ENCODE data around the gene PPAT.
A peak's percentile ranks its signal among the peaks of the same experiment; 100 is the strongest.
"Not testable (repeated sequence)": the region's sequence is repeated elsewhere in the genome, so short reads cannot be mapped to it uniquely, and the experiment has no call there.

Gene PPAT

DNA sequence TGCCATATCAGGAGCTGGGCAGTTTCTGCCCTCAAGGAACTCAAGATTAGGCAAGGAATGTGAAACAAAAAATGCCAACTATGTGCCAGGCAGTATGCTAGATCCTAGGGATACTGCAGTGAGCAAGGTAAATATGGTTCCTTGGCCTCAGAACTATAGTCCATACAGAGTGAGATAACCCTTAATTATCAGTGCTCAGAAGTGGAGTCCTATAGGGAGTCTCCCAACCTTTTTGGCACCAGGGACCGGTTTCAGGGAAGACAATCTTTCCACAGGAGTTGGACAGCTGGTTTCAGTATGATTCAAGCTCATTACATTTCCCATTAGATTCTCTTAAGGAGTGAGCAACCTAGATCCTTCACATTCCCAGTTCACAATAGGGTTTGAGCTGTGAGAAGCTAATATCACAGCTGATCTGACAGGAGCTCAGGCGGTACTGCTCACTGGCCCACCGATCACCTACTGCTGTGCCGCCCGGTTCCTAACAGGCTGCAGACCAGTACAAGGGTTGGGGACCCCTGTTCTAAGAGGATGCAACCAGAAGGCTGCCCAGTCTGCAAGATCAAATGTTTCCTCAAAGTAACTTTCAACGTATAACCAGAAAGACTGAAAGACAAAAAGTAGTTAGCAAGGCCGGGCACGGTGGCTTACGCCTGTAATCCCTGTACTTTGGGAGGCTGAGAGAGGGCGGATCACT, 30.3 kb upstream of the PPAT start:
- no peaks in the 10 kb centered on the region for H3K27me3 ChIP-seq (ENCODE audit: control insufficient read depth in 2 of 2, insufficient read depth in 2 of 2, low read length in 2 of 2)
- H3K27ac ChIP-seq (ENCODE audit: low read depth in 2 of 2, low read length in 2 of 2), result no peak overlapping the region
- peak overlapping the region; percentile 93 to 99 for H3K4me3 ChIP-seq (ENCODE audit: low read length in 2 of 2)
- no peaks in the 10 kb centered on the region for H3K9me3 ChIP-seq (ENCODE audit: control insufficient read depth in 2 of 2, low read length in 2 of 2)
- peaks cover 15 to 18% of the 10 kb centered on the region in 2 donors for H3K4me1 ChIP-seq (ENCODE audit: control insufficient read depth in 2 of 2, insufficient read depth in 2 of 2, low read length in 2 of 2)
- H3K36me3 ChIP-seq (ENCODE audit: control insufficient read depth in 2 of 2, insufficient read depth in 2 of 2, low read length in 2 of 2), result peaks cover 7 to 11% of the 10 kb centered on the region in 2 donors
- no peak overlapping the region for H3K9ac ChIP-seq (ENCODE audit: low read depth in 1 of 2, low read length in 2 of 2)

DNA sequence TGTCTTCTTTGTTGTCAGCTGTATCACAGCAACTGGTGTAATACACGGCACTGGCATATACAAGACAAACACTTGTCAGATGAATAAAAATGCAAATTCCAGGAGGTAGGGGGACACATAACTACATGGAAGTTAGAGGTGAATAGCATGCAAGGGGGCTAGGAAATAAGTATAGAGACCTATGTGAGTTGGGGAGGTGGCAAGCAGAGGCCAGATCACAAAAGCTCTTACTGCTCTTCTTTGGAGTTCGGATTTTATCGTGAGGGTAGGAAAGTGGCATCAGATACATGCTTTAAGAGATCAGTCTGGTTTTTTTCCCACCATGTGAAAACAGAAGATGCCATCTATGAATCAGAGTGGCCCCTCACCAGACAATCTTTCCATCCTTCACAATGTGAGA, 29.2 kb upstream of the PPAT start:
- H3K9me3 ChIP-seq (ENCODE audit: control insufficient read depth in 2 of 2, low read length in 2 of 2), result no peaks in the 10 kb centered on the region
- H3K9ac ChIP-seq (ENCODE audit: low read depth in 1 of 2, low read length in 2 of 2), result no peak overlapping the region
- H3K36me3 ChIP-seq (ENCODE audit: control insufficient read depth in 2 of 2, insufficient read depth in 2 of 2, low read length in 2 of 2), result peaks cover 17 to 21% of the 10 kb centered on the region in 2 donors
- no peak overlapping the region for H3K27ac ChIP-seq (ENCODE audit: low read depth in 2 of 2, low read length in 2 of 2)
- no peak overlapping the region for H3K4me3 ChIP-seq (ENCODE audit: low read length in 2 of 2)
- H3K4me1 ChIP-seq (ENCODE audit: control insufficient read depth in 2 of 2, insufficient read depth in 2 of 2, low read length in 2 of 2), result peaks cover 15 to 18% of the 10 kb centered on the region in 2 donors
- H3K27me3 ChIP-seq (ENCODE audit: control insufficient read depth in 2 of 2, insufficient read depth in 2 of 2, low read length in 2 of 2), result no peaks in the 10 kb centered on the region

DNA sequence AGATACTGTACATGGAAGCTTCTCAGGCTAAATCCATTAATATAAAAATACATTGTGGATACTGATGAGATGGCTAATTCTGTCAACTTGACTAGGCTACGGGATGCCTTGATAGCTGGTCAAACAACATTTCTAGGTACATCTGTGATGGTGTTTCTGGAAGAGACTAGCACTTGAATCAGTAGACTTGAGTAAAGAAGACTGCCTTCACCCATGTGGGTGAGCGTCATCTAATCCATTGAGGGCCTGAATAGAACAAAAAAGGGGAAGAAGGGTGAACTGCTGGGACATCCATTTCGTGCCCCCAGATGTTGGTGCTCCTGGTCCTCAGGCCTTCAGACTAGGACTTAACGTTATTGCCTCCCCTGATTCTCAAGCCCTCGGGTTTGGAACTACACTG, 28.3 kb upstream of the PPAT start:
- Histone ChIP-seq H3K27me3 (ENCODE audit: control insufficient read depth in 2 of 2, insufficient read depth in 2 of 2, low read length in 2 of 2) (no peaks in the 10 kb centered on the region), H3K4me3 (ENCODE audit: low read length in 2 of 2) (no peak overlapping the region), H3K27ac (ENCODE audit: low read depth in 2 of 2, low read length in 2 of 2) (no peak overlapping the region), H3K4me1 (ENCODE audit: control insufficient read depth in 2 of 2, insufficient read depth in 2 of 2, low read length in 2 of 2) (peaks cover 12 to 13% of the 10 kb centered on the region in 2 donors), H3K9ac (ENCODE audit: low read depth in 1 of 2, low read length in 2 of 2) (no peak overlapping the region), H3K9me3 (ENCODE audit: control insufficient read depth in 2 of 2, low read length in 2 of 2) (no peaks in the 10 kb centered on the region), H3K36me3 (ENCODE audit: control insufficient read depth in 2 of 2, insufficient read depth in 2 of 2, low read length in 2 of 2) (peaks cover 24 to 28% of the 10 kb centered on the region in 2 donors)

DNA sequence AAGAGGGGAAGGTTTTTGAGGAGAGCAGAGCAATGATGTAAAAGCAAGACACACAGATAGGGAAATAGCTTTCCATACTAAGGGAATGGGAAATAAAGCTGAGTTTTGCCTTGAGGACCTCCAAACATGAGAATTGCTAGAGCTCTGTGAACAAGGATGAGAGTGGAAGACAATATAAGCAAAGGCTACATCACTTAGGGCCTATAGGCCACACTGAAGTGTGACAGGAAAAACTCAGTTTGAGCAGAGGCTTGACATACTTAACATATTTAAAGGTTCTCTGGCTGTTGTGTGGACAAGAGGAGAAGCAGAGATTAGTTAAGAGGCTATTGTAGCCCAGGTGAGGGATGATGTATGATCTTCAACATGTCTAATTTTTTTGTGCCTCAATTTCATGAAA, 26.7 kb upstream of the PPAT start:
- no peak overlapping the region for H3K4me3 ChIP-seq (ENCODE audit: low read length in 2 of 2)
- H3K27ac ChIP-seq (ENCODE audit: low read depth in 2 of 2, low read length in 2 of 2), result no peak overlapping the region
- no peak overlapping the region for H3K9ac ChIP-seq (ENCODE audit: low read depth in 1 of 2, low read length in 2 of 2)
- peaks cover 28 to 29% of the 10 kb centered on the region in 2 donors for H3K36me3 ChIP-seq (ENCODE audit: control insufficient read depth in 2 of 2, insufficient read depth in 2 of 2, low read length in 2 of 2)
- no peaks in the 10 kb centered on the region for H3K9me3 ChIP-seq (ENCODE audit: control insufficient read depth in 2 of 2, low read length in 2 of 2)
- no peaks in the 10 kb centered on the region for H3K27me3 ChIP-seq (ENCODE audit: control insufficient read depth in 2 of 2, insufficient read depth in 2 of 2, low read length in 2 of 2)
- peaks cover 8 to 13% of the 10 kb centered on the region in 2 donors for H3K4me1 ChIP-seq (ENCODE audit: control insufficient read depth in 2 of 2, insufficient read depth in 2 of 2, low read length in 2 of 2)

DNA sequence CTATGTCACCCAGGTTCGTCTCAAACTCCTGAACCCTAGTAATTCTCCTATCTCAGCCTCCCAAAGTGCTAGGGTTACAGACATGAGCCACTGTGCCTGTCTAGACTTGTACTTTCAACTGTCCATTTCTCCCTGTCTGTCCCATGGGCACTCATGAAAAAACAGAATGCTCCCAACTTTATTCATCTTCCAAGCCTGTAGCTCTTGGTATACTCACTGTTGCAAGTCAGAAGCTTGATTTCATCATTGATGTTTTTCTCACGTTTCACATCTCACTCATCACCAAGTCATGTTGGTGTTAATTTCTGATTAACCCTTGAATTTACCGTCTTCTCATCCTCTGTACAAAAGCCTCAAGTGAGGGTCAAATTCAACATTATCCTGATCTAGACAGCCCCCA, 24.7 kb upstream of the PPAT start:
- no peak overlapping the region for H3K9ac ChIP-seq (ENCODE audit: low read depth in 1 of 2, low read length in 2 of 2)
- no peaks in the 10 kb centered on the region for H3K4me1 ChIP-seq (ENCODE audit: control insufficient read depth in 2 of 2, insufficient read depth in 2 of 2, low read length in 2 of 2)
- H3K9me3 ChIP-seq (ENCODE audit: control insufficient read depth in 2 of 2, low read length in 2 of 2), result no peaks in the 10 kb centered on the region
- H3K27ac ChIP-seq (ENCODE audit: low read depth in 2 of 2, low read length in 2 of 2), result no peak overlapping the region
- peaks cover 29 to 34% of the 10 kb centered on the region in 2 donors for H3K36me3 ChIP-seq (ENCODE audit: control insufficient read depth in 2 of 2, insufficient read depth in 2 of 2, low read length in 2 of 2)
- H3K4me3 ChIP-seq (ENCODE audit: low read length in 2 of 2), result no peak overlapping the region
- no peaks in the 10 kb centered on the region for H3K27me3 ChIP-seq (ENCODE audit: control insufficient read depth in 2 of 2, insufficient read depth in 2 of 2, low read length in 2 of 2)

DNA sequence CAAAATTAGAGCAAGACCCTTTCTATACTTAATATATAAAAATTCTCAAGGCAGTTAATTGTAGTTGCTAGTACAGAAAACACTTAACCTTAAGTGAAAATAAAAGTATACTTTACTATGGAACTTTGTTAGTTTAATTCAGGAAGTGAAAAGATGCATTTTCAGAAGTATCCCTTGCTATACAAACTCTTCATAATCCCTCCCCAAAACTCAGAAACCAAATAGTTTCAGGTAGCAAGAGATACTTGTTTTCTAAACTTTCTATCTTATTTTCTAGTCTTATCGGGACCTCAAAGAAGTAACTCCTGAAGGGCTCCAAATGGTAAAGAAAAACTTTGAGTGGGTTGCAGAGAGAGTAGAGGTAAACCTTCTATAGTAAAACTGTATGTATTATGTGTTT, 14.9 kb upstream of the PPAT start:
- Histone ChIP-seq H3K36me3 (ENCODE audit: control insufficient read depth in 2 of 2, insufficient read depth in 2 of 2, low read length in 2 of 2) (peaks cover 21 to 31% of the 10 kb centered on the region in 2 donors), H3K27ac (ENCODE audit: low read depth in 2 of 2, low read length in 2 of 2) (no peak overlapping the region), H3K9me3 (ENCODE audit: control insufficient read depth in 2 of 2, low read length in 2 of 2) (no peaks in the 10 kb centered on the region), H3K27me3 (ENCODE audit: control insufficient read depth in 2 of 2, insufficient read depth in 2 of 2, low read length in 2 of 2) (no peaks in the 10 kb centered on the region), H3K4me1 (ENCODE audit: control insufficient read depth in 2 of 2, insufficient read depth in 2 of 2, low read length in 2 of 2) (no peaks in the 10 kb centered on the region), H3K9ac (ENCODE audit: low read depth in 1 of 2, low read length in 2 of 2) (no peak overlapping the region), H3K4me3 (ENCODE audit: low read length in 2 of 2) (no peak overlapping the region)

DNA sequence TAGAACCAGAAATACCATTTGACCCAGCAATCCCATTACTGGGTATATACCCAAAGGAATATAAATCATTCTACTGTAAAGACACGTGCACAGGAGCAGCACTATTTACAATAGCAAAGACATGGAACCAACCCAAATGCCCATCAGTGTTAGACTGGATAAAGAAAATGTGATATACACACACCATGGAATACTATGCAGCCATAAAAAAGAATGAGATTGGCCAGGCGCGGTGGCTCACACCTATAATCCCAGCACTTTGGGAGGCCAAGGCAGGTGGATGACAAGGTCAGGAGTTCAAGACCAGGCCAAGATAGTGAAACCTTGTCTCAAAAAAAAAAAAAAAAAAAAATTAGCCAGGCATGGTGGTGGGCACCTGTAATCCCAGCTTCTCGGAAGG, 14.1 kb upstream of the PPAT start:
- H3K4me1 ChIP-seq (ENCODE audit: control insufficient read depth in 2 of 2, insufficient read depth in 2 of 2, low read length in 2 of 2); H3K27me3 ChIP-seq (ENCODE audit: control insufficient read depth in 2 of 2, insufficient read depth in 2 of 2, low read length in 2 of 2); H3K4me3 ChIP-seq (ENCODE audit: low read length in 2 of 2); H3K27ac ChIP-seq (ENCODE audit: low read depth in 2 of 2, low read length in 2 of 2); H3K9me3 ChIP-seq (ENCODE audit: control insufficient read depth in 2 of 2, low read length in 2 of 2); H3K9ac ChIP-seq (ENCODE audit: low read depth in 1 of 2, low read length in 2 of 2): not testable (repeated sequence)
- H3K36me3 ChIP-seq (ENCODE audit: control insufficient read depth in 2 of 2, insufficient read depth in 2 of 2, low read length in 2 of 2), result peaks cover 21 to 29% of the 10 kb centered on the region in 2 donors

DNA sequence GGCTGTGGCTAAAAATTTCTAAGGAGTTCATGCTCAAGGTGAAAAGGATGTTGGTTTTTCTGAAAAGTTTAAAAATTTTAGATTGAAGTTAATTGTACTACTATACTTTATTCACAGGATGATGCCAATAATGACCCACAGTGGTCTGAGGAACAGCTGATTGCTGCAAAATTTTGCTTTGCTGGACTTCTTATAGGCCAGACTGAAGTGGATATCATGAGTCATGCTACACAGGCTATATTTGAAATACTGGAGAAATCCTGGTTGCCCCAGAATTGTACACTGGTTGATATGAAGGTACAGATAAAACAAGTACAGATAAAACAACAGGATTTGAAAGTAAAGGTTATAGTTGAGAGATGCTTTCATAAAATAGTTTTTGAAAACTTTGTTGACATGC, 12.9 kb upstream of the PPAT start:
- H3K4me1 ChIP-seq (ENCODE audit: control insufficient read depth in 2 of 2, insufficient read depth in 2 of 2, low read length in 2 of 2), result no peaks in the 10 kb centered on the region
- H3K9ac ChIP-seq (ENCODE audit: low read depth in 1 of 2, low read length in 2 of 2), result no peak overlapping the region
- H3K27ac ChIP-seq (ENCODE audit: low read depth in 2 of 2, low read length in 2 of 2), result no peak overlapping the region
- no peaks in the 10 kb centered on the region for H3K9me3 ChIP-seq (ENCODE audit: control insufficient read depth in 2 of 2, low read length in 2 of 2)
- H3K4me3 ChIP-seq (ENCODE audit: low read length in 2 of 2), result no peak overlapping the region
- peaks cover 18 to 20% of the 10 kb centered on the region in 2 donors for H3K36me3 ChIP-seq (ENCODE audit: control insufficient read depth in 2 of 2, insufficient read depth in 2 of 2, low read length in 2 of 2)
- no peaks in the 10 kb centered on the region for H3K27me3 ChIP-seq (ENCODE audit: control insufficient read depth in 2 of 2, insufficient read depth in 2 of 2, low read length in 2 of 2)

DNA sequence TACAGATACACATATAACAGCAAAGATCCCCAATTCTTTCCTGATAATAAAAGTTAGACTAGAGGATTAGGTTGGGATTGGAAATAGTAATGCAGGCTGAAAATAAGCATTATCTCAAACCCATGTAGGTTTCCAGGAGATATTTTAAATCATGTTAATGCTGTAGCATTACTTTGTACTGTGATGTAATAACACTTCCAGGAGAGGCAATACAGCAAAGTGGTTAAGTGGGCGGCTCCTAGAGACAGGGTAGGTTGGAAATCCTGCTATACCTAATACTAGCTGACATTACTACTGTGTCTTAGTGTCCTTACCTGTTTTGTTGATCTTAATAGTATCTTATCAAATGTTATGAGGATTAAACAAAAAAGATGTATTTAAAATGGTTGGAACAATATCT, 10.3 kb upstream of the PPAT start:
- H3K9me3 ChIP-seq (ENCODE audit: control insufficient read depth in 2 of 2, low read length in 2 of 2), result no peaks in the 10 kb centered on the region
- peaks cover 16 to 19% of the 10 kb centered on the region in 2 donors for H3K36me3 ChIP-seq (ENCODE audit: control insufficient read depth in 2 of 2, insufficient read depth in 2 of 2, low read length in 2 of 2)
- H3K9ac ChIP-seq (ENCODE audit: low read depth in 1 of 2, low read length in 2 of 2), result no peak overlapping the region
- H3K27me3 ChIP-seq (ENCODE audit: control insufficient read depth in 2 of 2, insufficient read depth in 2 of 2, low read length in 2 of 2), result no peaks in the 10 kb centered on the region
- H3K4me3 ChIP-seq (ENCODE audit: low read length in 2 of 2), result no peak overlapping the region
- no peaks in the 10 kb centered on the region for H3K4me1 ChIP-seq (ENCODE audit: control insufficient read depth in 2 of 2, insufficient read depth in 2 of 2, low read length in 2 of 2)
- H3K27ac ChIP-seq (ENCODE audit: low read depth in 2 of 2, low read length in 2 of 2), result no peak overlapping the region

DNA sequence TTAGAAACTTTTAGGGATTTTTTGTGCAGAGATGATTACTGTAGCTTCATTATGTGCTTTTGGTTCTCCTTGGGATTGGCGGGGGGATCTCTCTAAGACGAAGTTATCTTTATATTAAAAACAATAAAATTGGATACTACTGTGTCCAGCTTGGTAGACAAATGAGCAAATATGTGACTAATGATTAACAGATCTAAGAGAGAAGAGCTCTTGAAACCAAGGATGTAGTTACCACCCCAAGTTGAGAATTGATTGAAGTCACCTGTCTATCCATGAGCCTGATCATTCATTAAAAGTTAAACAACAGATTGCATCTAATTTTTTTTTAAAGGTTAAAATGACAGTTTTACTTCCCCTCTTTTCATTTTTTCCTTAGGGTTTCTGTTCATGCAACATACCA, 9.3 kb upstream of the PPAT start:
- H3K36me3 ChIP-seq (ENCODE audit: control insufficient read depth in 2 of 2, insufficient read depth in 2 of 2, low read length in 2 of 2), result peaks cover 16 to 17% of the 10 kb centered on the region in 2 donors
- H3K4me3 ChIP-seq (ENCODE audit: low read length in 2 of 2), result no peak overlapping the region
- H3K27me3 ChIP-seq (ENCODE audit: control insufficient read depth in 2 of 2, insufficient read depth in 2 of 2, low read length in 2 of 2), result no peaks in the 10 kb centered on the region
- H3K4me1 ChIP-seq (ENCODE audit: control insufficient read depth in 2 of 2, insufficient read depth in 2 of 2, low read length in 2 of 2), result no peaks in the 10 kb centered on the region
- H3K9ac ChIP-seq (ENCODE audit: low read depth in 1 of 2, low read length in 2 of 2), result no peak overlapping the region
- no peaks in the 10 kb centered on the region for H3K9me3 ChIP-seq (ENCODE audit: control insufficient read depth in 2 of 2, low read length in 2 of 2)
- H3K27ac ChIP-seq (ENCODE audit: low read depth in 2 of 2, low read length in 2 of 2), result no peak overlapping the region

All from mucosa of rectum (tissue), 2 donors.